IPS-18c (cell line): ENCODE measurements around the gene SHC2.

Experiments used
- H3K4me3 ChIP-seq: 2 replicates; pipeline ENCODE4 v1.7.0; 2013; ENCODE audit warnings: low read depth, mild to moderate bottlenecking, low read length, moderate library complexity; ENCODE audit not compliant: insufficient read depth
- H3K9me3 ChIP-seq: one replicate; pipeline ENCODE4 v1.6.1; 2013; ENCODE audit warnings: mild to moderate bottlenecking, low read length, moderate library complexity; ENCODE audit not compliant: control insufficient read depth, insufficient read depth

SHC2 gene

GRCh38 chr19:379796-380195, 81.0 kb downstream of the SHC2 start:
- Histone ChIP-seq H3K4me3 (no peak overlapping the region), H3K9me3 (no peaks in the 10 kb centered on the region)

DNA sequence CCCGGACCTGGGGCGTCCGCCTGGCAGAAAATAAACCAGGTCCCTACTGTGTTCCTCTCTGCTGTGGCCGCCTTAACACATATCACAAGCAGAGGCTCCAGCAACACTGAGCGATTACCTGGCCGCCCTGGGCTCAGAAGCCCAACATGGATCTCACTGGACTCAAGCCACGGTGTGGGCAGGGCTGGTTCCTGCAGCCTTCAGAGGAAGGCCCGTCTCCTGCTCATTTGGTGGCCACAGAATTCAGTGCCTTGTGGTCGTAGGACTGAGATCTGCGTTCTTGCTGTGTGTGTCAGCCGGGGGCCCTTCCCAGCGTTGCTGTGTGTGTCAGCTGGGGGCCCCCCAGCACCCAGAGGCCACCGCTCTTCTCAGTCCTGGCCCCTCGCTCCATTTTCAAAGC, 82.1 kb downstream of the SHC2 start:
- H3K9me3 ChIP-seq: no peaks in the 10 kb centered on the region
- H3K4me3 ChIP-seq: no peak overlapping the region

DNA sequence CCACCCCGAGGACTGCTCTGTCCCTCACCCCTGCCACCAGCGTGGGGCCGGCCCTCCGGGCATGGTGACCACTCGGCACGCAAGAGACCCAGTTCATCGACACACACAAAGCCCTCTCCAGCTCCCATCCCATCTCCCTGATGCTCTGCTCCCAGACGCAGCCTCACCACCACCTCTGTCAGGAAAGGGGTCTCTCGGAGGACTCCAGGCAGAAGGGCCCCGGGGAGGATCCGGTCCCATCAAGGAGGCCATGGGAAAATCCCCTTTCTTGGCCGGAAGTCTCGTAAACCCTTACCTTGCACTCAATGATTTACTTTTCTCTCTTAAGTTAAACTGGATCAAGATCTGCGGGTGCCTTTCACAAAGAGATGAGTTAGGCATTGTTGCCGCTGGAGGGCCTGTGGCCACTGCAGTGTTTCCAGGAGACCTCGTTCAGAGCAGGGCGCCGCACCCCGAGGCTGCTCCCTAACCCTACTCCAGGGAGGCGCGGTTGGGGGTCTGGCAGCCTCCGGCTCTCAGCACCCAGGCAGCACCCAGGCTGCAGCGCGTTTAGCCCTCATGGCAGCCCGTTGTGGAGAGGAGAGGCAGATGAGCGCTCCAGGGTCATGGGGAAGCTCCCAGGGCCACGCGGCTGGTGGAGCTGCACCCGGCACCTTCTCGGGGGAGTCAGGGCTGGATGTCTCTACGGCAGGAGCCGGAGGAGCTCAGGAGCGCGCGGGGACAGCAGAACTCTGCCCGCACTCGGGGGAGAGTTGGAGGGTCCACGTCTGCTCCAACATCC, 82.8 kb downstream of the SHC2 start:
- Histone ChIP-seq H3K9me3 (no peaks in the 10 kb centered on the region), H3K4me3 (no peak overlapping the region)

DNA sequence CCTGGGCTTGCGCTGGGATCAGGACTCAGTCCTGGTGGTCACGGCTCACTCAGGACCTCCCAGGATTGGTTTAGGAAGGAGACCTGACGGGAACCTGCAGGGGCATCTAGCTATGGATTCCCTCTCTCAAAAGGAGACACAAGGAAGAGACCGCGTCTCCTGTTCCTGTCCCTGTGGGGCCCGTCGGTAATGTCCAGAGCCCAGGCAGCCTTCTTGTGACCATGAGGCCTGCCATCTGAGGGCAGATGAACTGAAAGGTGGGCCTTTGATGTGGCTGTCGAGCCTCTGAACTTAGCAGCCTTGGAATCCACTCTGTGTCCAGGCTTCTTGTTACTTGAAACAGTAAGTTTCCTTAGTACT, 84.7 kb downstream of the SHC2 start:
- H3K4me3 ChIP-seq: no peak overlapping the region
- H3K9me3 ChIP-seq: no peaks in the 10 kb centered on the region

DNA sequence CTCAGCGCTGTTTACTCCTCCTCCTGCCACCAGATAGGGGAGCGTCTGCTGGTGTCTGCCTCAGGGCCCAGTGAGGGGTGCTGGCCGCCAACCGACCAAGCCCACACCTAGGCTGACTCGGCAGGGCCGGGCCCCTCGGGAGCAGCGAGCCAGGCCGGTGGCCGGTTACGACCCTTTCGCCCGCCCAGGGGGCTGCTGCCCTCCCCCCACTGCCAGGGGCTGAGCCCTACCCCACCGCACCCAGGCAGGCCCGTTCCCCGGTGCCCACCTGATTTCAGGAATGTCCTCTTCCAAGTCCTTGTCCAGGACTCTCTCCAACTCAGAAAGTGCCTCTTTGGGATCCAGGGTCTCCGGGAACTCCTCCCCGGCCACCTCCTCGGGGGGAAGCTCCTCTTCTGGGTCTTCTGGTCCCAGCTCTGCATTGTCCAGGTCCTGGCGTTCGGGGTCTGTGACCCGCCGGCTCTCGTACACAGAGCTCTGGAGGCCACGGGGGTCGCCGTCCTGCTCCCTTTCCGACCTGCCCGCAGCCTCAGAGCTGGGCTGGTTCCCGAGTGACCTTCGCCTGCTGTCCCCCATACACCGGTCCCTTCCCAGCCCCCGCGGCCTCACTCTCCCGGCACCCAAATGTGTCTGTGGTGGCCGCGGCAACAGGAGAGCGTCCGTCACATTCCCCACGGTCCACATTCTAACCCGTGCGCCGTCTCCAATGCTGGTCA, 85.3 kb downstream of the SHC2 start:
- no peaks in the 10 kb centered on the region for H3K9me3 ChIP-seq
- H3K4me3 ChIP-seq: no peak overlapping the region

GRCh38 chr19:374886-375235, 86.0 kb downstream of the SHC2 start:
- H3K4me3 ChIP-seq: no peak overlapping the region
- no peaks in the 10 kb centered on the region for H3K9me3 ChIP-seq

GRCh38 chr19:374183-374885, 86.5 kb downstream of the SHC2 start:
- H3K9me3 ChIP-seq: no peaks in the 10 kb centered on the region
- H3K4me3 ChIP-seq: no peak overlapping the region

DNA sequence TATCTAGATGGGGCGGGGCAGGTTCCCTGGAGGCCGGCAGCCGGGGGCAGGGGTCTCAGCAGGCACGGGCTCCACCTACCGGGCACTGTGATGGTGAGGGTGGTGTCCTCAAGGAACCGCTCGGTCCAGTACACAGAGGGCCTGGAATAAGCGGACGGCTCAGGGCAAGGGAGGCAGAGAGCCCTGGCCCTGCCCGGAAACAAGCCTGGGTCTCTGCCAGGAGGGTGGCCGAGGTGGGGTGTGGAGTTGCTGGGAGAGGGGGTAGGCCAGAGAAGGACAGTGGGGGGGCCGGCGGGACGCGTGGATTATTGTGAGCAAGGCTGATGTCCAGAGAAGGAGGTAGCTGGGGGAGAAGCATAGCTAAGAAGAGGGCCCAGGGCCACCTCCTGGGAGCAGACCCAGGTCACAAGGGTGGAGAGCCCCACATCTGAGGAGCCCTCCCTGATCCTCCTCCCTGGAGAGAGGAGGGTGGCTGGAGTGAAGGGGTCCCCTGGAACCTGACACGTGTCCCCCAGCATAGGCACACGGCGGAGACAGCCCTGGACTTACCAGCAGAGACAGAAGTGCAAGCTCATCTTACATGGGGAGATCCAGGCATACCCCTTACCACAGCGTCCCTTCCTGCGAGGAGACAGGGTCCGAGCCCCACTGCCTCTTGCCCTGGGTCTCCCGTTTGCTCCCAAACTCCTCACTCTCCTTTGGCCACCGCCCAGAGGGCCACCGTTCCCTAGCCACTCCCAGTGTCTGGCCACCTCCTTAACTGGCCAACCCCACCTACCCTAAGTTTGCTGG, 87.2 kb downstream of the SHC2 start:
- H3K9me3 ChIP-seq: no peaks in the 10 kb centered on the region
- no peak overlapping the region for H3K4me3 ChIP-seq

DNA sequence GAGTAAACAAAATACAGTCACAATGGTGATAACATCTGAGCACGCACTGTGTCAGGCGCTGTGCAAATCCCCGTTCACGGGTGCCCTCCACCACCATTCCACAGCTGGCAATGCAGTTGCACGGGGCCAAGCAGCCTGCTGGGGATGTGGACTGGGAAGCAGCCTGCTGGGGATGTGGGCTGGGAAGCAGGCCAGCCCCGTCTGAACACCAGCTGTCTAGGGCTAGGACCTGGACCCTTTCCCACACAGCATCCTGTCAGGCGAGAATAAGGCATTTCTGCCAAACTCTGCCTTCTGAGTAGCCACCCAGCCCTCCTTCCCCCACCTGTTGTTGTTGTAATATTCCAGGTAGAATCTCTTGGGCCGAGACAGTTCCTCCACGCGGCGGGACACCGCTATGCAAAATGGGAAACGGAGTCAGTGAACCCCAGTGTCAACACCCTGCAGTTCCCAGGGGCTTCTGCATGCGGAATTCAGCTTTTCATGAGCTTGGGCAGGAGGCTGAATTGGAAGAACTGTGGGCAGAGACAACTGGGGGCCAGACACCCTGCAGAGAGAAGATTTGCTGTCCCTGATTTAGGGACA, 88.4 kb downstream of the SHC2 start:
- Histone ChIP-seq H3K9me3 (no peaks in the 10 kb centered on the region), H3K4me3 (no peak overlapping the region)

DNA sequence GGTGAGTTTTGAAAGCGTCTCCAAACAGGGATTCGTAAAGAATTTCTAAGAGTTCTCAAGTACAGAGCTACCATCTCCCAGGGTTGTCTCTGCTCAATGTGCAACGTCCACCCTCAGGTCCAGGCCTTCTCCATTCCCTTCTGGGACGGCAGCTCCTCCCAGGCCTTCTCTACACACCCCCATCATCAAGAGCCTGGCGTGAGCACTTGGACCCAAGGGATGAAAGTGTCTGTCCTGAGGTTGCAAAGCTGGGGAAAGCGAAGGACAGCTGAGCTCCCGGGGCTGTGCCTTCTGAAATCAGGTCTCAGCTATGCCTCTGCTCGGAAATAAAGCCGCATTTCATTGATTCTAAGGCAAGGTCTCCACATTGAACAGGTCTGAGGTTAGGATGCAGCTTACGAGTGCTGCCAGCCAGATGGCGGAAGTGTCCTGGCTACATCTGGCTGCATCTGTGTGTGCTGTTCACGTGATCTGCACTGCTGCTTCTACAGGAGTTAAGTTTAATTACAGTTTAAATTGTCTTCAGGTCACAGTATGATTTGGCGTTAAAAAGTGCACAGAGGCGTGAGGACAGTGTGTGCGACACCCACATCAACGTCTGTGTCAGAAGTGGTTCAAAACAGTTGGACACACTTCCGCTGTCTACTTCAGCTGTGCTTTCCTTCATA, 89.2 kb downstream of the SHC2 start:
- Histone ChIP-seq H3K4me3 (no peak overlapping the region), H3K9me3 (no peaks in the 10 kb centered on the region)

- H3K9me3 ChIP-seq: no peaks in the 10 kb centered on the region
- H3K4me3 ChIP-seq: no peak overlapping the region
Observed at GRCh38 chr19:370641-371330, 90.0 kb downstream of the SHC2 start.

DNA sequence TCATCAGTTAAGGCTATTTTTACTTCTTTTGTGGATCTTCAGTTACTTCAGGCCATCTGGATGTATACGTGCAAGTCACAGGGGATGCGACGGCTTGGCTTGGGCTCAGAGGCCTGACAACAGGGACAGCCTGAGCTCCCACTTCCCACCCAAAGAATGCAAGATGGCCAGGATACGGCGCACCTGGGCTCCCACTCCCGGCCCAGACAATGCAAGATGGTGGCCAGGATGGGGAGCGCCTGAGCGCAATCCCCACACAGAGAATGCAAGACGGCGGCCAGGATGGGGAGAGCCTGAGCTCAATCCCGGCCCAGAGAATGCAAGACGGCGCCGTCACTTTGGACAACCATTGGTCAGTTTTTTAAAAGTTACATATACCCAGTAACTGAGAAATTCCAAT, 91.0 kb downstream of the SHC2 start:
- H3K9me3 ChIP-seq: no peaks in the 10 kb centered on the region
- H3K4me3 ChIP-seq: no peak overlapping the region

DNA sequence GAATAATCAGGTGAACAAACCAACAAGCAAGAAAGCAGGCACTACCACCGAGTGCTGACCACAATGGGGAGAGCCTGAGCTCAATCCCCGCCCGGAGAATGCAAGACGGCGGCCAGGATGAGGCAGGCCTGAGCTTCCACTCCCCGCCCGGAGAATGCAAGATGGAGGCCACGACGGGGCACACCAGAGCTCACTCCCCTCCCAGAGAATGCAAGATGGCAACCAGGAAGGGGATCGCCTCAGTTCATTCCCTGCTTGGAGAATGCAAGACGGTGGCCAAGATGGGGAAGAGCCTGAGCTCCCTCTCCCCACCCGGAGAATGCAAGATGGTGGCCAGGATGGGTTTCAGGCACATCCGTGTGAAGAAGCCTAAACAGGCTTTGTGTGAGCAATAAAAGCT, 91.6 kb downstream of the SHC2 start:
- no peak overlapping the region for H3K4me3 ChIP-seq
- no peaks in the 10 kb centered on the region for H3K9me3 ChIP-seq

- Histone ChIP-seq H3K4me3 (no peak overlapping the region), H3K9me3 (no peaks in the 10 kb centered on the region)
Observed at GRCh38 chr19:368630-369024, 92.2 kb downstream of the SHC2 start.

DNA sequence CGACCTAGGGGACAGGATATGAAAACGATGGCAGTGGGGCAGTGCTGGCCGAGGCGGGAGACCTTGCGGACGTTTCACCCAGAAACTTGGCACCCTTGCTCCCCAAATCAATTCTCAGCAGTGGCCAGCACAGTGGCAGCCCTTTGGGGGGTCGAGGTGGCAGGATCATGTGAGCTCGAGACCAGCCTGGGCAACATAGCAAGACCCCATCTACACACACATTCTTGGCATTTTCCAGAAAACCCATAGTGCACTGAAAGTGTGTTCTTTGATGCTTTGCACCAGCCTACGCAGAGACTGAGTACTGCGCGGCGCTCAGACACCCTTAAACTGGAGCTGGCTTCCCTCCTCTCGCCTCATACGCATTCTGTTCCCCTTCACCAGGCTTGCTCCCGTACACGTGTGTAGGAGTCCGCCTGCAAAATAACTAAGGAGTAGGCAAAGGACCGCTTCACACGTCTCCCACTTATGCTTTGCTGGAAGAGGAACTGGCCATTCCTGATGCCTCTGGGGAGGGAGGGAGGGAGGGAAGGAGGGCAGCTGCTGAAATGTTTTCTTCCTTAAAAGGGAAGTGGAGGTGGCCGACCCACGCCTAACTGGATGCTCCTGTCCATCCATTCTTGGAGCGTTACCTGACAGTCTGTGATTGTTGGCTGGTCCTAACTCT, 92.7 kb downstream of the SHC2 start:
- H3K4me3 ChIP-seq: no peak overlapping the region
- H3K9me3 ChIP-seq: no peaks in the 10 kb centered on the region

DNA sequence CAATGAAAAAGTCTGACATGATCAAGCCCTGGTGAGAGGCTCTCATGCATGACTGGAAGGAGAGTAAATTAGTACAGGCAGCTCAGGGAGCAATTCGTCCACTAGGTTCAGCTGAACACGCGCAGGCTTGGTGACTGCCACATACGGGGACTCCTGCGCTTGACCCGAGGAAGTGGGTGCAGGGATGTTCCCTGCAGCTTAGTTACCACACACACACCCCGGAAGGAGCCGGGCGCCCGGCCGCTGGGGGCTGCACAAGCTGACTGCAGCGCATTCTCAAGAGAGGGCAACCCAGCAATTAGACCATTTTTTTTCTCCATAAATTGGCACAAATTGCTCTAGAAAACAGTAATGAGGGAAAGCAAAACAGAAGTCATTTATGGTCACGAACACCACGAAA, 93.3 kb downstream of the SHC2 start:
- no peaks in the 10 kb centered on the region for H3K9me3 ChIP-seq
- no peak overlapping the region for H3K4me3 ChIP-seq
